H1 (cell line): ENCODE data around the gene CLPTM1L. TPM values are rescaled to one million over a fixed set of nuclear protein-coding genes. Genes with fewer than 3 reads are reported as not detected.

Source experiments
- CBX5 ChIP-seq: fragments of 300-800, 300-1000 bp; sonication (generic); IDR thresholded peaks from 2 replicates; pipeline ENCODE4 v1.7.1; 2016; ENCODE audit warnings: antibody characterized with exemption, low read length, low read depth
- EP300 ChIP-seq, 2 experiments: IDR thresholded peaks; 1 replicate in 1 of 2; 2 replicates in 1 of 2; pipeline ENCODE4 v1.6.1; 2011 to 2012; ENCODE audit warnings: low read depth in 2 of 2, low read length in 2 of 2, mild to moderate bottlenecking in 2 of 2, borderline replicate concordance in 1 of 2, inconsistent platforms in 1 of 2, moderate library complexity in 1 of 2
- NANOG ChIP-seq: IDR thresholded peaks from 2 replicates; pipeline ENCODE4 v1.6.1; 2011; ENCODE audit warnings: low read length, low read depth, mild to moderate bottlenecking, inconsistent platforms; ENCODE audit not compliant: insufficient read depth, poor library complexity, severe bottlenecking
- RBBP5 ChIP-seq: IDR thresholded peaks from 2 replicates; pipeline ENCODE4 v1.7.1; 2012; ENCODE audit warnings: low read depth, mild to moderate bottlenecking, inconsistent platforms, low read length, moderate library complexity, borderline replicate concordance
- SAP30 ChIP-seq: fragments of 300-600 bp; sonication (generic); IDR thresholded peaks from 2 replicates; pipeline ENCODE4 v1.7.1; 2012; ENCODE audit warnings: low read length, moderate library complexity, mild to moderate bottlenecking, inconsistent platforms; ENCODE audit not compliant: insufficient read depth, insufficient replicate concordance
- SIN3A ChIP-seq, 2 experiments: IDR thresholded peaks in 1 of 2; conservative IDR thresholded peaks in 1 of 2; 2 replicates each; pipeline ENCODE4 v1.6.1; 2011 to 2012; ENCODE audit warnings: low read length in 2 of 2, improper control_type of control experiment in 1 of 2, low read depth in 1 of 2, mild to moderate bottlenecking in 1 of 2
- polyA plus RNA-seq, 7 experiments: library from polyadenylated mRNA; depleted of rRNA in 3 of 7; stranded (reverse) in 5 of 7; unstranded in 2 of 7; fragments of >200 nt in 5 of 7; fragments of 200-250 nt in 2 of 7; gene quantifications; 1 replicate in 5 of 7; 2 replicates in 1 of 7; 4 replicates in 1 of 7; pipeline versions ENCODE4 v1.2.1 to v1.2.3, GENCODE V29; 2011 to 2013; ENCODE audit warnings: missing spikeins in 2 of 7, mixed read lengths in 2 of 7
- total RNA-seq: library from RNA; stranded (reverse); fragmentation: NEBNext Ultra II Directional; extraction: Animal tissue kit (Norgen Biotek cat#: 25700); gene quantifications from 2 replicates; pipeline ENCODE4 v1.2.1, GENCODE V29; 2021

Gene CLPTM1L
- total and polyA plus RNA-seq, 2 of the 8 experiments (the other 6 are each of a cell fraction or from before 2014, with no cell fraction given) = 102 to 119 TPM

GRCh38 chr5:1292846-1293415, 52.0 kb downstream of the CLPTM1L start (continued):
- TF ChIP-seq NANOG (no peak), SAP30 (no peak), SIN3A (conservative IDR thresholded peaks at IDR 0.05 in 1 of 2, IDR thresholded peaks at IDR 0.05 in 1 of 2; ENCODE audit: low read depth in 1 of 2, low read length in 2 of 2) (no peak), RBBP5 (no peak), CBX5 (no peak), EP300 (IDR thresholded peaks at IDR 0.05; ENCODE audit: borderline replicate concordance in 1 of 2, low read depth in 2 of 2, low read length in 2 of 2) (no peak)
- TF ChIP-seq, all 59 proteins: peak for 0
